Pancreas (tissue), 10 donors: ENCODE results near the gene NINL. TPM values are rescaled to one million over a fixed set of nuclear protein-coding genes. Genes with fewer than 3 reads are reported as not detected.

Source experiments
- ATAC-seq, 4 donors: fragments of 200-7000 bp; cut with Tn5 transposase; one replicate each; pipeline versions ENCODE4 v1.8.0 to v1.9.1; 2020; ENCODE audit warnings: mild to moderate bottlenecking in 4 of 4, moderate library complexity in 4 of 4
- DNase-seq, 6 donors: peaks; one replicate each; pipeline ENCODE4 v3.0.0-alpha.2; 2020
- FAIRE-seq: peaks from 2 replicates; lab custom pipeline; 2012; peaks lifted over from hg19 to GRCh38; lab: Jason Lieb, UNC
- H3K27ac ChIP-seq, 4 donors: fragments of 200-600 bp; sonication (generic); 1 replicate in 3 of 4; 2 replicates in 1 of 4; pipeline versions ENCODE4 v1.5.0 to v1.8.0; 2020
- H3K27me3 ChIP-seq, 4 donors: fragments of 200-600 bp; one replicate each; pipeline ENCODE4 v1.8.0; 2021
- H3K36me3 ChIP-seq, 3 donors: fragments of 200-600 bp; sonication (generic) in 1 of 3; one replicate each; pipeline versions ENCODE4 v1.5.0 to v1.8.0; 2020 to 2021
- H3K4me1 ChIP-seq, 3 donors: fragments of 200-600 bp; one replicate each; pipeline ENCODE4 v1.8.0; 2021
- H3K4me3 ChIP-seq, 4 donors: fragments of 200-600 bp; sonication (generic) in 2 of 4; one replicate each; pipeline versions ENCODE4 v1.5.0 to v1.8.0; 2020 to 2021
- H3K9me3 ChIP-seq, 4 donors: fragments of 200-600 bp; one replicate each; pipeline ENCODE4 v1.8.0; 2021
- WGBS, 2 donors: extraction: QIAGEN DNeasy Blood & Tissue Kit; methylation state at CpG; one replicate each; pipeline ENCODE4 v1.1.7; 2013; 5-methylcytosine and 5-hydroxymethylcytosine counted together
- intact Hi-C, 3 donors: fragments of 100-400 bp; cut with DNase I; formaldehyde crosslinking; loops; one replicate each; pipeline versions ENCODE4 v1.11.1 to v1.14.2; 2022
- polyA plus RNA-seq, 2 donors: library from polyadenylated mRNA; stranded (reverse); fragments of 200-250 nt; gene quantifications; one replicate each; pipeline ENCODE4 v1.2.3, GENCODE V29; 2013
- total RNA-seq, 6 donors: library from RNA; stranded (reverse); fragmentation: NEBNext Ultra II Directional in 4 of 6; extraction: Animal tissue kit (Norgen Biotek cat#: 25700) in 4 of 6; gene quantifications; one replicate each; pipeline versions ENCODE4 v1.2.1 to v1.2.4, GENCODE V29; 2021 to 2023
- TF ChIP-seq, protein P1 (sequence below), 4 donors: fragments of 200-600 bp; sonication (generic) in 3 of 4; IDR thresholded peaks; one replicate each; pipeline versions ENCODE4 v1.5.0 to v1.8.0; 2021; ENCODE audit warnings: antibody characterized with exemption in 4 of 4
- donor health status: healthy with polysubstance abuse.
- donor health status: DM: no; HTN: no; CAD: no; lungs with moderate emphysema.
- donor health status: DM: no; HTN: no; CAD: no.
- donor health status: control.
- donor health status: control.
- donor health status: Bipolar disorder and iron deficiency.
- donor health status: DM: yes; HTN: yes; CAD: no.
- donor health status: DM: no; HTN: no; CAD: no.
- donor health status: DM: no; HTN: no; CAD: no.
- donor health status: DM: yes; HTN: yes; CAD: no.

NINL gene
- total and polyA plus RNA-seq, 8 donors: 5.1 to 19.4 (median 6.5) TPM

DNA sequence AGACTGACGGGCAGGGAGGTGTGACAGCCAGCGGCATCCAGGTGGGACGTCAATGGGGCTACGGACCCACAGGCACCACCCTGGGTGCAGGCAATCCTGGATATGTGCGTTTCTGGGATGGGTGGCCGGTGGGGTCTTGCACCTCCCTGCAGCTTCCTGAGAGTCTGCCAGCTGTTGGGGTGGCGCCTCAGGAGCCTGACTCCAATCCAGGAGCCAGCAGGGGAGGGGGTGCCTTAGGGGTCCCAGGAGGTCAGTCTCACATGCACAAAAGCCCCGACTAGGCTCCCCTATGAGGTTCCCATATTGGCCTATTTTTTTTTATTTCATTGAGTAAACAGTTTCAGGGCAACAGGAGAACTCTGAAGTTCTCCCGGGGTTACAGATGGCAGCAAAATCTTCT lies 104.5 kb downstream of the NINL start:
- intact Hi-C loops: no loop called here
- no peak for DNase-seq
- Histone ChIP-seq H3K4me3 (no peak overlapping the region), H3K36me3 (peaks cover 0 to 10% (median 2%) of the 10 kb centered on the region in 3 donors), H3K9me3 (no peaks in the 10 kb centered on the region), H3K4me1 (no peaks in the 10 kb centered on the region), H3K27me3 (no peaks in the 10 kb centered on the region), H3K27ac (no peak overlapping the region)
- WGBS, 2 donors: 90 to 96% methylated on average over 9 of the region's 9 CpGs
- TF ChIP-seq, protein P1, sequence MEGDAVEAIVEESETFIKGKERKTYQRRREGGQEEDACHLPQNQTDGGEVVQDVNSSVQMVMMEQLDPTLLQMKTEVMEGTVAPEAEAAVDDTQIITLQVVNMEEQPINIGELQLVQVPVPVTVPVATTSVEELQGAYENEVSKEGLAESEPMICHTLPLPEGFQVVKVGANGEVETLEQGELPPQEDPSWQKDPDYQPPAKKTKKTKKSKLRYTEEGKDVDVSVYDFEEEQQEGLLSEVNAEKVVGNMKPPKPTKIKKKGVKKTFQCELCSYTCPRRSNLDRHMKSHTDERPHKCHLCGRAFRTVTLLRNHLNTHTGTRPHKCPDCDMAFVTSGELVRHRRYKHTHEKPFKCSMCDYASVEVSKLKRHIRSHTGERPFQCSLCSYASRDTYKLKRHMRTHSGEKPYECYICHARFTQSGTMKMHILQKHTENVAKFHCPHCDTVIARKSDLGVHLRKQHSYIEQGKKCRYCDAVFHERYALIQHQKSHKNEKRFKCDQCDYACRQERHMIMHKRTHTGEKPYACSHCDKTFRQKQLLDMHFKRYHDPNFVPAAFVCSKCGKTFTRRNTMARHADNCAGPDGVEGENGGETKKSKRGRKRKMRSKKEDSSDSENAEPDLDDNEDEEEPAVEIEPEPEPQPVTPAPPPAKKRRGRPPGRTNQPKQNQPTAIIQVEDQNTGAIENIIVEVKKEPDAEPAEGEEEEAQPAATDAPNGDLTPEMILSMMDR (IDR thresholded peaks at IDR 0.05): no peak
- no peak for ATAC-seq
- no peak for FAIRE-seq

DNA sequence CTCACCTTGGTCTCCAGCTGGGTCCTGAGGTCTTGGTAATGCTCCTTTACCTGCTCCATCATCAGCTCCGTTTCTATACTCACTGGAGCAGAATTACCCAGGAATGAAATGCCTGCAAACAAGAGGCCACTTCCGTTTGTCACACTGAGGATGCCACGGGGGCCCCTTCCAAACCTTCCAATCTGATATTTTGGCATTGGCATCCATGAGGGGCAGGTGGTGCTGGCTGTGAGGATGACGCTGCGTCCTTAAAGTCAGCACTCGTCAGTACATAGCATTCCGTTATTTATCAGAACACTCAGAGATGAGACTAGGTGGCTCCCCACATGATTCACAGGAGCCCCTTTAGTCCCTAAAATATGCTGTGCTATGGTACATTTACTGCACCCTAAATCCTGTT lies 105.2 kb downstream of the NINL start:
- Histone ChIP-seq H3K36me3 (peaks cover 0 to 10% (median 2%) of the 10 kb centered on the region in 3 donors), H3K27ac (no peak overlapping the region), H3K27me3 (no peaks in the 10 kb centered on the region), H3K9me3 (no peaks in the 10 kb centered on the region), H3K4me3 (no peak overlapping the region), H3K4me1 (no peaks in the 10 kb centered on the region)
- 89% methylated on average over 7 of the region's 7 CpGs for WGBS, 2 donors
- no peak for FAIRE-seq
- no peak for ATAC-seq
- TF ChIP-seq, protein P1 (IDR thresholded peaks at IDR 0.05): no peak
- intact Hi-C loops: no loop called here
- no peak for DNase-seq

DNA sequence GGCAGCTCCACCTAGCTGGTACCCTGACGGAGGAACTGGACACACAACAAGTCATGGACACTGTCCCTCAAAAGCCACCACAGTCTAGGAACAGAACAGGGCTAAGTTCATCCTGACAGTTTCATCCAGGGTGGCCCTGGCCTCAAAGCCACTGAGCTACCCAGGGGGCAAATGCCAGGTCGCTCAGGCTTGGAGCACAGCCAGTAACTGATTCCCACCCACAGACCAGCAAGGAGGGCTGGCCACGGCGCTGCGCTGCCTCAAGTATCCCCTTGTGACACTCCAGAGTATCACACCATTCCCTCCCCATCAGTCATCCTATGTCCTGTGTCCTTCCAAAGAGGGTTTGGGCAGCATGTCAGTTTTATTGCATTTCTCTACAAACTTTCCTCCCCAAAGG lies 105.7 kb downstream of the NINL start:
- ATAC-seq (no peak), DNase-seq (no peak), FAIRE-seq (no peak)
- Histone ChIP-seq H3K27me3 (no peaks in the 10 kb centered on the region), H3K27ac (no peak overlapping the region), H3K36me3 (peaks cover 0 to 10% (median 2%) of the 10 kb centered on the region in 3 donors), H3K4me1 (no peaks in the 10 kb centered on the region), H3K9me3 (no peaks in the 10 kb centered on the region), H3K4me3 (no peak overlapping the region)
- TF ChIP-seq, protein P1 (IDR thresholded peaks at IDR 0.05): no peak
- intact Hi-C loops: no loop called here
- WGBS, 2 donors: 96% methylated on average over 5 of the region's 5 CpGs

DNA sequence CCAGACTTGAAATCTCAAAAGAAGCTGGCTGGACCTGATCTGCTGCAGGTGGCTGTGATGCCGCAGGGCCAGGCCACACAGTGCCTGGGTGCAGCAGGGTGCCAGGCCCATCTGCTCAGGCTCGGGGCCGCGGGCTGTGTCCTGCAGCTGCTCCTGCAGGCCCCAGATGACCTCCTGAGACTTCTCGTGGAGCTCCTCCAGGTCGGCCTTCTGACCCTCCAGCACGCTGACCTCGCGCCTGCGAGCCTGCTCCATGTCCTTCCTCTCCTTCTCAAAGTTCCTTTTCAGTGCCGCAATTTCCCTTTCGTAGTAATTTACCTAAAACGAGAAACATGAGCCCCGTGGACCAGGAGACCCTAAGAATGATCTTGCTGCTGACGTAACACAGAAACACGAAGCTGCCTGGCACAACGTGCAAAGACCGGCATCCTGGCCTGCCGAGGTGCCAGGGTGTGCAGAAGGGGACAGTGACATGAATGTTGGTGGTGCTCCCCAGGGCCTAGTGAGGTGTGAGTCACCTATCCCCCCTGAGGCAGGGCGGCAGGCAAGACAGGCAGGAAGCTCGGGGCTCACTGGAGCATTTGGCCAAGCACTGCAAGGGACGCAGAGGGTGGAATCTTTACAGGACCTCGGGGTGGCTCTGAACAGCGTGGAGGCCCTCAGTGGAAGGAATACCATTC lies 106.3 kb downstream of the NINL start:
- FAIRE-seq (no peak), DNase-seq (no peak), ATAC-seq (no peak)
- no peaks in the 10 kb centered on the region for H3K27me3 ChIP-seq
- intact Hi-C loops: no loop called here
- H3K4me3 ChIP-seq: no peak overlapping the region
- TF ChIP-seq, protein P1 (IDR thresholded peaks at IDR 0.05): no peak
- peaks cover 0 to 10% (median 2%) of the 10 kb centered on the region in 3 donors for H3K36me3 ChIP-seq
- H3K9me3 ChIP-seq: no peaks in the 10 kb centered on the region
- WGBS, 2 donors: 89 to 91% methylated on average over 24 of the region's 24 CpGs
- no peaks in the 10 kb centered on the region for H3K4me1 ChIP-seq
- H3K27ac ChIP-seq: no peak overlapping the region
